HG02938 (cell line): Measurements from ENCODE around the gene UPF2.

Experiments
- ATAC-seq: cut with Tn5 transposase; IDR thresholded peaks from one replicate; pipeline ENCODE4 v1.9.1; 2021; ENCODE audit warnings: mild to moderate bottlenecking, moderate library complexity; ENCODE audit not compliant: unreplicated experiment

UPF2 gene

DNA sequence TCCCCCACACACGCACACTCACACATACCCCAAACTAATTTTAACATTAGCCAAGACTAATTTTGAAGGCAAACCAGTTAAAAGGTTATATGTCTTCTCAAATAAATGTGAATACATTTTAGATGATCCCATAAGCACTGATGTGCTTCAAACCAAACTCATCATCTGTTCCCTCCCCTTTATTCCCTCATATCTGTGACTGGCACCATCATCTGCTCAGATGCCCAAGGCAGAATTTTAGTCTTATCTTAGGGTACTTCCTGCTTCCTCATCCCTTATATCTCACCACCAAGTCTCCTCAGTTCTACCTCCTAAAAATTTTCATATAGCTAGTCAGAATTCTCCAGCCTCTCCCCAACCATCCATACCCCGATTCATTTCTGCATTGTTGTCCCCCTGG is 80.4 kb downstream of the UPF2 start:
- ATAC-seq = no peak

DNA sequence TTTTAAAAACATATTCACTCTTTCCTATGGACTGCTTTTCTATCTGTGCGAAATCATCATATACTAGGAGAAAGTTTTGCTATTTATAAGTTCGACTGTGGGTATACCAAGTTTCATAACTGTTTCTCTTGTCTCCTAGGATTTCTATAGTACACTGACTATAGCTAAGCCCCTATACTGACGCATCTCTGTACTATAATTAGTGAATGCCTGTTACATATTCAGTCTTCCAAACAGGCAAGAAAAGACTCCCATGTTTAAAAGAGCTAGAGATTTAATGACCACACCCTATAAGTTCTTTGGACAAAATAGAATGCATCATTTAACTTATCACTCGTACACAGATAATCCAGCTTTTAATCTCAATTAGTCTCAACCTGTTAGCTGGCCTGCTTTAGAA is 80.8 kb downstream of the UPF2 start:
- no peak for ATAC-seq

DNA sequence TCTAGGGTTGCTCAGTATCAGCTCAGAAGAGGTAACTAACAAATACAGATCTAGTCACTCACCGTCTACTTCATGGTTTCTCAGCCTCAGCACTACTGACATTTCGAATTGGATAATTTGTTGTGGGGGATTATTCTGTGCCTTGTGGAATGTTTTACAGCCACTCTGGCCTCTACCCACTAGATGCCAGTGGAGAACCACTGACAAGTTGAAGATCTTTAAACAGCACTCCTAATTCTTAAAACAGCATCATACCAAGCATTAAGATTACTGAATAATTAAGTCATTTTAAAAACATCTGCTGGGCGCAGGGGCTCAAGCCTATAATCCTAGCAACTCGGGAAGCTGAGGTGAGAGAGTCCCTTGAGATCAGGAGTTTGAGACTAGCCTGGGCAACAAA is 82.6 kb downstream of the UPF2 start:
- ATAC-seq = no peak

DNA sequence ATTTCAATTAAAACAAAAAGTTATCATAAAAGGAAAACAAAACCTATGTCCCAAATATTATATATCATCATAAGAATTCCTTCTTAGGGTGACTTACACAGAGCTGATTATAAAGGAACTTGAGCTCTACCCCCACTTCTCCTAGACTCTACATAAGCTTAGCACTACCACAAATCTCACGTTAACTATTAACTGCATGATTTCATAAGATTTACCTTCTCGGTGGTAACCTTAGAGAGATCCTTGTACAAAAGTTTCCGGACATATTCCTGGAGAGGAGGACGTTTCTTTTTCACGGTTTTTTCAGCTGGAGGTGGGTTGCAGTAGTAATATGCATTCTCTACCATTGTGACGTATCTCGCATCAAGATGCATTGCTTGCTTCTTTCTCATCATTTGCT is 83.7 kb downstream of the UPF2 start:
- ATAC-seq = no peak

DNA sequence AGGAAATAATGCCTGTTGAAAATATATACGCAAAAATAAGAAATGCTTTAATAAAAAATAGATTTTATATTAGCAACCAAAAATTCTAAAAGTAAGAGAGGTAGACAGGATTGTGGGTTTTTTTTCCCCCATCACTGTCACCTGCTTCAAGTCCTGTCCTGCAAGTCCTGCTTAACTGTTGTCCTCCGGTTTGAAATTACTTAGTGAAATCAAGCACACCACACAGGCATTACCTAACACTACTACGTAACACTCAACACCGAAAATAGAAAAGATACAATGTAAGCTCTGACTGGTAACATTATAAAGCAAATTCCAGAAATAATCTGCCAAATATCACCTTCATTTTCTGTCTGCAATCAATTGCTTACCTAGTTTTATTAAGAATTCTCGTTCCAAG is 90.9 kb downstream of the UPF2 start:
- no peak for ATAC-seq

DNA sequence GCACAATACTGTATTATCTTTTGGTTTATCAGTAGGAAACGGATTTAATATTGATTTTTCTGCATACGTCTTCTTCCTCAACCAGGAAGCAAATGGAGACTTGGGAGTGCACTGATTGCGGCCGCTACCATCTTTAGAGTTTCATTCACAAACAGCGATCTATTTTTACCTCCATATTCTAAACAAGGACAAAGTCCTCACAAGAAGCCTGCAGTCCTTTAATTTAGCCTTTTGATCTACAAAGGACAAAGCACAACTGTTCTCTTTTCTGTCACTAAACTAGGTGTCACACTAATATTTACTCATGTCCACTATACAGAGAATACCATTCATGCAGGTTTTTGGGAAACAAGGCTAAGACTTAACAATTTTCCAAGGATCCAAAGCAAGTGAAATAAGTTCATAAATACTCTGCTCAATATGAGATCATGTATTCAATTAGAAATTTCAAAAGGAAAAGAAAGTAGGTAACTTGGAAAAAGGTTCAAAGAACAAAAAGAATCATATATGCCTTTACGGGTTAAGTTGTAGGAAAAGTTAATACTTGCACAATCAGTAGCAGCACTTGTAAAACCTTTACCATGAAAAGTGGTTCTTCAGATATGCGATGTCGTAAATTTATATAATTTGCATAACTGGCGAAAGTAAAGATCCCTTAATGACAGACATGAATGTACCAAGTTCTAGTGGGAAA is 92.1 kb downstream of the UPF2 start:
- no peak for ATAC-seq

DNA sequence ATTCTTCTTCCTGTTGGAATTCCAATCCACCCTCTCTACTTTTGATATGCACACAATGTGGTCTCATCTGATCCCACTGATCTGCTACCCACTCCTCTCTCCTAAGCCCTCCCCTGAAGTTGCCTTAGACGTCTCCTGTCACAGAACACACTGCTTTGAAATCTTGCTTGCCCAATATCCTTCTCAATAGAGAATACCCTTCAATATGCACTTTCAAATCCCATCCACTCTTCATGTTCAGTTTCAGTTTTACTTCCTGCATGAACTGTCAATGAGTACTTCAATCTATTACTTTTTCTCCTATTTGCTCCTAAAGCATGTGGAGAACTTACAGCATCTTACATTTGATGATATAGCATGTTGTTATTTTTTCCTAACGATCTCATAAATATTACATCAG is 93.5 kb downstream of the UPF2 start:
- no peak for ATAC-seq

DNA sequence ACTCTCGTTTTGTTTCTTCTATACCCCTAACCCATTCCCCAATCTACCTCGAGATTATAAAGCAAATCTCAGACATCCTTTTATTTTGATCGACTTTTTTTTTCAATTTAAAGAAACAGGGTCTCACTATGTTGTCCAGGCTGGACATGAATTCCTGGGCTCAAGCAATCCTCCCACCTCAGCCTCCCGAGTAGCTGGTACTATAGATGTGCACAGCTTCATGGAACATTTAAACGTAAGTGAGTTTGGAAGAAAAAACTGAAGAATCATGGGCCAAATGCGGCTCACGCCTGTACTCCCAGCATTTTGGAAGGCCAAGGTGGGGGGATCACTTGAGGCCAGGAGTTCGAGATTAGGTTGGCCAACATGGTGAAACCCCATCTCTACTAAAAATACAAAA is 96.0 kb downstream of the UPF2 start:
- no peak for ATAC-seq

DNA sequence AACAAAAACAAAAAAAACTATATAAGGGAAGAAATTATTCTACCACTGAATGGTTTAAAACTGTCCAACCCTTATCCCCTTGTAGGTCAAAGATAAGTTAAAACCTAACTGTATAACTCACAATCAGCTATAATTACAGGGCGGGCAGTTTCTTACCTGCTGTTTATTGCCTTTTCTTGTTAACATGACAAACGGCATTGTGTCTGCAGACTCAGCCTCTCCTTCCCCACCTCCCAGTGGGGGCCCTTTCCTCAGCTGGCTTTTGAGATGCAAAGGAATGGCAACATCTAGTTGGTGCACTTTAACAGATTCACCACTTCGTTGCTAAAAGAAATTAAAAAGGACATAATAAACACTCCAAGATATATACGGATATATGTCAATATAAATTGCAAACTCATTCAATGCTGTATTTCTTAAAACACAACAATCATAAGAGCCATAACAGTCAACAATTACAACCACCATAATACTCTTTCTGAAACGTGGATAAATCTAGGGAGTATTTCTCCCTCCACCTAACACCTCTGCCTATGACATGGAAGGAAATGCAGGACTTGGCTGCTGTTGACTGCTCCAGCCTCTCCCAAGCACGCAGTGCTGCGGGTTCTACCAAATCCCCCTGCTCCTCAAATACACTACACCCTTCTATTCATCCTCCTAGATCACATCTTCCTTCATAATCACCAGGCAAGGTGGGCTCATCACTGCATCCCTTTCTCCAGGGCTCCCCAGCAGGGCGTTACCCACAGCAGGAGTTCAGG is 106.0 kb downstream of the UPF2 start:
- ATAC-seq = no peak

DNA sequence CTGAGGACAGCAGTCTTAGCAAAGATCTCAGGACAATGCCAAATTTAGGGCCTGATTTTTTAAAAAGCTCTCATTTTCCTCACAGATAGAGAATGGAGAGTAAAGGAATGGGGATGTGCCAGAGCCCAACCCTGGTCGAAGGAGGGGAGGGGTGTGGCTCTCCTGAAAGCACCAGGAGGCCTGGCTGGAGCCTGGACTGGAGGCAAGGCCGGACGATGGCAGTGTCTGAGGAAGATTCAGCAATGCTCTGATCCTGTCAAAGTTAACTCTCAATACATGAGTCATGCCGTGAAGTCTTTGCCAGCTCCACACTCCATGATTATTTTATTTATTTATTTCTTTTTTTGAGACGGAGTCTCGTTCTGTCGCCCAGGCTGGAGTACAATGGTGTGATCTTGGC is 108.3 kb downstream of the UPF2 start:
- no peak for ATAC-seq

DNA sequence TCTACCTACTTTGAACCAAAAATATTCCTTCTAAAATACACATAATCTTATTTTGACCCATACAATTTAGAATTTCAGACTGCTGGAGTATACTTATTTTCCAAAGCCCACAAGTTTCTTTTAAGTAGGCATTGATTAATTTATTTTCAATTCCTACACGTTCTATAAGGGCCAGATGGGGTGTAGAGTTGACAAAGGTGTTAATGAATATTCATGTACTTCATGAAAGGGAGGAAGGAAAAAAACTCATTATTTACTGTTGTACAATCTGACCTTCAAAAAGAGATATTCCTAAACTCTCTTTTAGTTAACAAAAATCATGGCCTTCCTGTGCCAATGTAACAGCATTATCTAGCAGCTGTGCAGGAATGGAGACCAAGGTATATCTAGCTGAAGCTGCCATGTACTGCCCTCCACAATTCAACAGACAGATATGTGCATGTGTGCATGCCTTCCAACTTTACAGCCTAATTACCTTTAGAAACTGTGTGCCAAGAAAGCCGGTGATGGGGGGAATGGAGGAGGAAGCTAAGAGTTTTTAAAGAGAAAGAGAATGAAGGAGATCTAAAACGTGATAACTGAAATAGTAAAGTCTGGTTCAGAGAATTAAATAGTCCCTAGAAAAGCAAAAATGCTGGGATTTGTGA is 108.9 kb downstream of the UPF2 start:
- ATAC-seq = no peak

DNA sequence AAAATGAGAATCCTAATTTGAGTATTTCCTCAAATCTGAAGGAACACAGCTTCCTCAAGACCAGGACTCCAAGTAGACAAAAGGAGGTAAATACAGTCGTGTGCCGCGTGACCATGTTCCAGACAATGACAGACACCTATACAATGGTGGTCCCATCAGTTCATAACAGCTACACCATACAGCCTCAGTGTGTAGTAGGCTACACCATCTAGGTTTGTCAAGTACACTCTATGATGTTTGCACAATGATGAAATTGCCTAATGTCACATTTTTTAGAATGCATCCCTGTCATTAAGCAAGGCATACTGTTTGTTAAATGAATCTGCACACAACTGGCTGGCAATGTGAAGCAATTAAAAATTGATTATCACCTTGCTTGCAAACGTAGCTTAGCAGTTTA is 111.6 kb downstream of the UPF2 start:
- no peak for ATAC-seq

DNA sequence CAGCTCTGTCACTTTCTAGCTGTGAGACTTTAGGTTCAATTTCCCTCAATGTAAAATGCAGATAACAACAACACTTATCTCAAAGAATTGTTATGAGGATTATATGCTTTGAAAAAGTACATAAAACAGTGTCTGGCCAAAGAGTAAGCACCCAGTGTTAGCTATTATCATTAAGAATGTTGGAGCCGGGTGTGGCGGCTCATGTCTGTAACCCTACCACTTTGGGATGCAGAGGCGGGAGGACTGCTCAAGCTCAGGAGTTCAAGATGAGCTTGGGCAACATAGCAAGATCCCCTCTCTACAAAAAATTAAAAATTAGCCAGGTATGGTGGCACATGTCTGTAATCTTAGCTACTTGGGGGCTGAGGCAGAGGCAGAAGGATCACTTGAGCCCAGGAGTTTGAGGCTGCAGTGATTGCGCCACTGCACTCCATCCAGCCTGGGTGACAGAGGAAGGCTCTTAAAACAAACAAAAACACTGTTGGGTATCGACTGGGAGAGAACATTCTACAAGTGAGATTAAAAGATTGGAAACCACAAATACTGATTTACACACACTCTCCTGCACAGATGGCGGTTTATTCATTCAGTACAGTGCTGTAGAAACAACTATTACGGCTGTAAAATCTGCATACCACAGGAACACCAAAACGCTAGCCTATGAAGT is 112.2 kb downstream of the UPF2 start:
- ATAC-seq = no peak

DNA sequence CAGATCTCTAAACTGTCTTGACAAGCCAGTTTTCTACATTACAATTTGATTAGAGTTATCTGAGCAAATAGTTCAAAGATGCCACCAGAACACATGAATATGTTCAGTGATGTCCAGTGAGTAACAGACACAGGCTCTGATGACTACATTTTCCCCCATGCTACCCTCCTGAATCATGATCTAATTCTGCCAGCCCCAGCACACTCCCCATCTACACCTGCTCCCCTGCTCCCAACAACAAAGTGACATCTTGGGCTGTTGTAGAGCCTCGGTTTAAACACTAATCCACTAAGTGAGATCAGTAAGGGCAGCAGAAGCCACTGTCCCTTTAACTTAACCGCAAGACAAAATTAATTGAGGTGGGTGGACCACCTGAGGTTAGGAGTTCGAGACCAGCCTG is 114.9 kb downstream of the UPF2 start:
- ATAC-seq = no peak

DNA sequence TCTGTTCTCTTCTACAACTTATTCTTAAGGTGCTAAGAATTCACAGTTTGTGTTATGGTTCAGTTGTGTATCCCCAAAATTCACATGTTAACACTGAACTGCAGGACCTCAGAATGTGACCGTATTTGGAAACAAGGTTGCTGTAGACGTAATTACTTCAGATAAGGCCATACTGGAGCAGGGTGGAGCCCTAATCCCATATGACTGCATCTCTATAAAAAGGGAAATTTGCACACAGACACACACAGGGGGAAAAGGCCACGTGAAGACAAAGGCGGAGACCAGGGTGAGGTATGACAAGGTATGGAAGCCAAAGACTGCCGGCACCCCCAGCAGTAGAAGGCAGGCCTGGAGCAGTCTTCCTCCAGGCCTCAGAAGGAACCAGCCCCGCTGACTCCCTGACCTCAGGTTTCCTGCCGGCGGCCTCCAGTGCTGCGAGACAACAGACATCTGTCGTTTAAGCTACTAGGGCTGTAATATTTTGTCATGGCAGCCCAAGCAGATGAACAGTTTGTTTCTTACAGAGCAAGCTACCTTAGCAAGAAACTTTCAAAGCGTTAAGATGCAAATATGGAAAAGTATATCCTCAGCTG is 120.7 kb downstream of the UPF2 start:
- ATAC-seq = no peak

DNA sequence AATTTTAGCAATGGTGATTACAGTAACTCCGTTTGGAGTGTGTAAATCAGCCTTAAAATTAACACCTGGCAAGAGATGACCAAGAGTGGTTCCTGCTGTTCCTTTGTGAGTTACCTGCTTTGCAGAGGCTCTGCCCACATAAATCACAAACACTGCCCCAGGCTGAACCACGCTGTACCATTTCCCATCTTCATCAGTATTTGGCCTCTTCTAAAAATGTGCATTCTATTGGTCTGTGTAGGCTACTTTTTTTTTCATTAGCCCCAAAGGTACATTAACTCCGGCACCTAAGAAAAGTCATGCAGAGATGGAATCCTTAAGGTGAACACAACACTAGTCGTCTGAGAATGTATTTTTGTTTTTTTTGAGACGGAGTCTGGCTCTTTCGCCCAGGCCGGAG is 123.3 kb downstream of the UPF2 start:
- no peak for ATAC-seq

DNA sequence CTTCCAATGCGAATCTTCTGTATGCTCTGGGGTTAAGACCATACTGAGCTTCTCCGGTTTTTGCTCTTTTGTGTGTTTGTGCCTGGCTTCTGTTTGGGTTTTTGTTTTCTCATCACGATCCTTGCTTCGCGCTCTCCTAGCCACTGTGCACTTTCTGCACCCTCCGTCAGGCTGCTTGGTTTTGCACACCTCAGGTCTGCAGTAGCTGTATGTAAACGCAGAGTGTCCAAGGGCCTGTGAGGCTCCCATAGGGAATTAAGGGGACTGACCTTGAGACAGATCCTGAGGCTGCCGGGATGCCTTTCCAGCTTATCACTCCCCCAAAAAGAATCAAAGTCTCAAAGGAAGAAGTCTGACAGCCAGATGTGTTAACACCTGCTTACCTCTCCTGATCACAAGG is 124.2 kb downstream of the UPF2 start:
- no peak for ATAC-seq

DNA sequence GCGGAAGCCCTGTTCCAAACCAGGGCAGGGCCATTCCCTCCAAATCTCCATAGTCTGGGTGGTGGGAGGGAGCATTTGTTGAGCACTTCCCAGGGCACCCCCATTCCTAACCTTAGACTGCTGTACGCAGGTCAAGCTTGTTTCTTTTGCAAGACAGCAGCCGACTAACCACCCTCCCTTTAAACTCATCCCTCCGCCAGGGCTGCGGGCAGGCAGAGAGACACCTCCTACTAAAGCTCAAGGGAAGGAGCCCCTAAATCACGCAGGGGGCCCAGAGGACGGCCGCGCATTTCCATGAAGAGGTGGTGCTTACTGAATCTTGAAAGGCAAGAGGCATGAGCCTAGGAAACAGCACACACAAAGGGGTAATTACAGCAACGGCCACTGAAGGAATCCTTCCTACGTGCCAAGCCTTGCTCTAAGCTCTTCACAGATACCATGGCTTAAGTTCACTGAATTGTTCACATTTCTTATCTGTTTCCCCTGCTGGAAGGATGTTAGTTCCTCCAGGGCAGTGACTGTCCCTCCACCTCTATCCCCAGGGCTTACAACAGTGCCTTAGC is 129.4 kb downstream of the UPF2 start:
- no peak for ATAC-seq

DNA sequence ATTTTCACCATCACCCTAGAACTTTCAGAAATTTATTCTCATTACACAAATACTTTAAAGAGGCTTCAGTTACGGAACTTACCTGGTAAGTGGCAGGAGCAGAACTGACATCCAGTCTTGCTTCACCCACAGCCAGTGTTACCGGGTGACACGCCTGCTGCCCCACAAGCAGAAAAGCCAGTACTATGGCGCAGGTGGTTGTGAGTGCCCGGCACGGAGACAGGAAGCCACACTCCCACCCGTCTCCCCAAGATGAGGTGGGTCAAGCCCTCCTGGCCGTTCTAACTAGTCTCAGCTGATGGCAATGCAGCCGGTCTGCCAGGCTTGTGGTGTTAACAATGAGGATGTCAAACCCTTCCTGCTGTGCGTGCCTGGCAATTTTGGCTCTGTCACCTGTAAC is 132.5 kb downstream of the UPF2 start:
- no peak for ATAC-seq

DNA sequence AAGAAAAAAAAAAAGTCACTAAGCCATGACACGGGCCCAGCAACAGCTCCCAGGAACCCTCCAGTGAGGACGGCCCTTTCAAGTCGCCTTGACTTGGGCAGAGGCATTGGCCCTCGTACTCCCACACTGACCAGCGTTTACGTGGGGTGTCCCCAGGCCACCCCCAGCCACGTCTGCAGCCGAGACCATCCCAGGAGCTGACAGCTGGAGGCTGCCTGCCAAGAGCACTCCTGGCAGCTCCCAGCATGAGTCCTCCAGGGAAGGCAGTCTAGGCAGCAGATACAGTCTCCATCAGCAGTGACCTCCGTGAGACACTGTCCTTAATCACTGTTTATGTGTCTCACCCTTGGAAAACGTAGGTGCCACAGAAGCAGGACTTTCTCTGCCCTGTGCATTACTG is 133.0 kb downstream of the UPF2 start:
- ATAC-seq = no peak

DNA sequence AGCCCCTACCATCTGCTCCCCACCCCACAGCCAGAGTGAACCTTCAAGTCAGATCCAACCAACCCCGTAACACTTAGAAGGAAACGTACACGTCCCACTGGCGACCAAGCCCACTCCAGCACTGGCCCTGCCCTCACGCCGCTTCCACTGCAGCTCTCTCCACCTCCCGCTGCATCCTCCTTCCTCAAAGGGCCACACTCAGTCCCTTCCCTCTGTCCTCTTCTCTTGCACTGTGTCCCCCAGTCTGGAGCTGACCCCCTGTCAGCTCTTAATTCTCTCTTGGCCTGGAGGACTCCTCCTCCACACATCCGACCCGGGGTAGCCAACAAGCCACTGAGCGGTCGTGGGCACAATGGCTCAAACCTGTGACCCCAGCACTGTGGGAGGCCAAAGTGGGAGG is 133.6 kb downstream of the UPF2 start:
- ATAC-seq = no peak
